ENCODE results near the gene NPAS3. TPM values are rescaled to one million over a fixed set of nuclear protein-coding genes. Genes with fewer than 3 reads are reported as not detected.
A peak's percentile ranks its signal among the peaks of the same experiment; 100 is the strongest.

NPAS3 gene
- total RNA-seq: not detected

GRCh38 chr14:32938719-32939253 is at the start of gene NPAS3:
TSS of gene NPAS3 (plus strand) at chr14:32938879.
- Mint-ChIP-seq H3K4me1 (ENCODE audit: low read depth) (peaks cover 9% of the 10 kb centered on the region), H3K9me3 (no peaks in the 10 kb centered on the region), H3K36me3 (ENCODE audit: low read depth) (no peaks in the 10 kb centered on the region), H3K27ac (no peak within 1 kb of the TSS), H3K4me3 (peak within 1 kb of the TSS; percentile 64), H3K27me3 (peaks cover 51% of the 10 kb centered on the region)
- DNase-seq: no peak
- CTCF ChIA-PET: no interaction called here
- peak; percentile 33 for ATAC-seq
- intact Hi-C loops (cut with micrococcal nuclease): no loop called here
- TF ChIP-seq CTCF (IDR thresholded peaks at IDR 0.05): no peak
- POLR2A ChIA-PET: no interaction called here

GRCh38 chr14:32896979-32897697 is 41.5 kb upstream of the NPAS3 start:
- peaks cover 5% of the 10 kb centered on the region for H3K4me1 Mint-ChIP-seq (ENCODE audit: low read depth)
- intact Hi-C loops (cut with micrococcal nuclease): no loop called here
- no peak for TF ChIP-seq CTCF (IDR thresholded peaks at IDR 0.05)
- H3K4me3 Mint-ChIP-seq: peak overlapping the region; percentile 25
- DNase-seq: no peak
- no peaks in the 10 kb centered on the region for H3K36me3 Mint-ChIP-seq (ENCODE audit: low read depth)
- no peaks in the 10 kb centered on the region for H3K27me3 Mint-ChIP-seq
- ChIA-PET CTCF (no interaction called here), POLR2A (no interaction called here)
- no peak for ATAC-seq
- H3K27ac Mint-ChIP-seq: no peak overlapping the region
- no peaks in the 10 kb centered on the region for H3K9me3 Mint-ChIP-seq

- no peak for DNase-seq
- Mint-ChIP-seq H3K27ac (no peak overlapping the region), H3K9me3 (no peaks in the 10 kb centered on the region), H3K4me1 (ENCODE audit: low read depth) (peaks cover 5% of the 10 kb centered on the region), H3K4me3 (no peak overlapping the region), H3K36me3 (ENCODE audit: low read depth) (no peaks in the 10 kb centered on the region), H3K27me3 (no peaks in the 10 kb centered on the region)
- POLR2A ChIA-PET: no interaction called here
- no peak for TF ChIP-seq CTCF (IDR thresholded peaks at IDR 0.05)
- CTCF ChIA-PET: no interaction called here
- no peak for ATAC-seq
- intact Hi-C loops (cut with micrococcal nuclease): no loop called here
These were observed 41.0 kb upstream of the NPAS3 start for GRCh38 chr14:32897698-32898064.

GRCh38 chr14:32898876-32899275 is 39.8 kb upstream of the NPAS3 start:
- no peak overlapping the region for H3K4me3 Mint-ChIP-seq
- H3K4me1 Mint-ChIP-seq (ENCODE audit: low read depth): peaks cover 5% of the 10 kb centered on the region
- no peak overlapping the region for H3K27ac Mint-ChIP-seq
- no peak for DNase-seq
- no peak for ATAC-seq
- no peaks in the 10 kb centered on the region for H3K36me3 Mint-ChIP-seq (ENCODE audit: low read depth)
- intact Hi-C loops (cut with micrococcal nuclease): no loop called here
- CTCF ChIA-PET: no interaction called here
- POLR2A ChIA-PET: no interaction called here
- no peaks in the 10 kb centered on the region for H3K9me3 Mint-ChIP-seq
- no peaks in the 10 kb centered on the region for H3K27me3 Mint-ChIP-seq
- no peak for TF ChIP-seq CTCF (IDR thresholded peaks at IDR 0.05)

GRCh38 chr14:32900547-32900946 is 38.1 kb upstream of the NPAS3 start:
- no peak overlapping the region for H3K27ac Mint-ChIP-seq
- TF ChIP-seq CTCF (IDR thresholded peaks at IDR 0.05): no peak
- no peak overlapping the region for H3K4me3 Mint-ChIP-seq
- CTCF ChIA-PET: no interaction called here
- no peak for ATAC-seq
- POLR2A ChIA-PET: no interaction called here
- H3K4me1 Mint-ChIP-seq (ENCODE audit: low read depth): peaks cover 5% of the 10 kb centered on the region
- DNase-seq: no peak
- no peaks in the 10 kb centered on the region for H3K27me3 Mint-ChIP-seq
- H3K9me3 Mint-ChIP-seq: no peaks in the 10 kb centered on the region
- intact Hi-C loops (cut with micrococcal nuclease): no loop called here
- no peaks in the 10 kb centered on the region for H3K36me3 Mint-ChIP-seq (ENCODE audit: low read depth)

Measured in activated CD8-positive, alpha-beta T cell treated with anti-CD3 and anti-CD28 coated beads for 36 hours (primary cell).